ENCODE data around the gene CLEC16A. TPM values are rescaled to one million over a fixed set of nuclear protein-coding genes. Genes with fewer than 3 reads are reported as not detected.

Gene CLEC16A
- total RNA-seq, 1 donor from 2014 or later, result 14.6 TPM

GRCh38 chr16:10949424-10949970, 5.1 kb downstream of the CLEC16A start:
- H3K27ac ChIP-seq (ENCODE audit: low read depth, low read length), result no peak overlapping the region
- H3K9me3 ChIP-seq (ENCODE audit: control insufficient read depth in 3 of 3, low read length in 3 of 3), result no peaks in the 10 kb centered on the region
- H3K36me3 ChIP-seq (ENCODE audit: control insufficient read depth in 3 of 3, insufficient read depth in 3 of 3, low read length in 3 of 3), result no peaks in the 10 kb centered on the region
- no peak overlapping the region for H3K9ac ChIP-seq (ENCODE audit: low read depth in 1 of 3, low read length in 3 of 3)
- no peak overlapping the region for H3K4me3 ChIP-seq (ENCODE audit: low read length in 3 of 3)
- peaks cover 13 to 47% (median 31%) of the 10 kb centered on the region in 3 donors for H3K4me1 ChIP-seq (ENCODE audit: control insufficient read depth in 3 of 3, insufficient read depth in 3 of 3, low read length in 3 of 3)
- H3K27me3 ChIP-seq (ENCODE audit: control insufficient read depth in 3 of 3, insufficient read depth in 3 of 3, low read length in 3 of 3), result no peaks in the 10 kb centered on the region

GRCh38 chr16:10950393-10950792, 6.0 kb downstream of the CLEC16A start:
- no peak overlapping the region for H3K27ac ChIP-seq (ENCODE audit: low read depth, low read length)
- H3K4me1 ChIP-seq (ENCODE audit: control insufficient read depth in 3 of 3, insufficient read depth in 3 of 3, low read length in 3 of 3), result peaks cover 7 to 44% (median 27%) of the 10 kb centered on the region in 3 donors
- no peak overlapping the region for H3K9ac ChIP-seq (ENCODE audit: low read depth in 1 of 3, low read length in 3 of 3)
- H3K9me3 ChIP-seq (ENCODE audit: control insufficient read depth in 3 of 3, low read length in 3 of 3), result no peaks in the 10 kb centered on the region
- H3K36me3 ChIP-seq (ENCODE audit: control insufficient read depth in 3 of 3, insufficient read depth in 3 of 3, low read length in 3 of 3), result no peaks in the 10 kb centered on the region
- H3K4me3 ChIP-seq (ENCODE audit: low read length in 3 of 3), result no peak overlapping the region
- no peaks in the 10 kb centered on the region for H3K27me3 ChIP-seq (ENCODE audit: control insufficient read depth in 3 of 3, insufficient read depth in 3 of 3, low read length in 3 of 3)

GRCh38 chr16:10951026-10951425, 6.7 kb downstream of the CLEC16A start:
- Histone ChIP-seq H3K27ac (ENCODE audit: low read depth, low read length) (no peak overlapping the region), H3K9me3 (ENCODE audit: control insufficient read depth in 3 of 3, low read length in 3 of 3) (no peaks in the 10 kb centered on the region), H3K36me3 (ENCODE audit: control insufficient read depth in 3 of 3, insufficient read depth in 3 of 3, low read length in 3 of 3) (no peaks in the 10 kb centered on the region), H3K27me3 (ENCODE audit: control insufficient read depth in 3 of 3, insufficient read depth in 3 of 3, low read length in 3 of 3) (no peaks in the 10 kb centered on the region), H3K4me3 (ENCODE audit: low read length in 3 of 3) (no peak overlapping the region), H3K4me1 (ENCODE audit: control insufficient read depth in 3 of 3, insufficient read depth in 3 of 3, low read length in 3 of 3) (peaks cover under 1 to 38% (median 21%) of the 10 kb centered on the region in 3 donors), H3K9ac (ENCODE audit: low read depth in 1 of 3, low read length in 3 of 3) (no peak overlapping the region)

GRCh38 chr16:10954903-10955302, 10.5 kb downstream of the CLEC16A start:
- no peak overlapping the region for H3K4me3 ChIP-seq (ENCODE audit: low read length in 3 of 3)
- no peak overlapping the region for H3K27ac ChIP-seq (ENCODE audit: low read depth, low read length)
- no peaks in the 10 kb centered on the region for H3K9me3 ChIP-seq (ENCODE audit: control insufficient read depth in 3 of 3, low read length in 3 of 3)
- no peaks in the 10 kb centered on the region for H3K27me3 ChIP-seq (ENCODE audit: control insufficient read depth in 3 of 3, insufficient read depth in 3 of 3, low read length in 3 of 3)
- H3K9ac ChIP-seq (ENCODE audit: low read depth in 1 of 3, low read length in 3 of 3), result no peak overlapping the region
- peaks cover 0 to 7% (median 2%) of the 10 kb centered on the region in 3 donors for H3K36me3 ChIP-seq (ENCODE audit: control insufficient read depth in 3 of 3, insufficient read depth in 3 of 3, low read length in 3 of 3)
- H3K4me1 ChIP-seq (ENCODE audit: control insufficient read depth in 3 of 3, insufficient read depth in 3 of 3, low read length in 3 of 3), result peaks cover 0 to 33% (median 11%) of the 10 kb centered on the region in 3 donors

- Histone ChIP-seq H3K36me3 (ENCODE audit: control insufficient read depth in 3 of 3, insufficient read depth in 3 of 3, low read length in 3 of 3) (peaks cover 7 to 14% (median 9%) of the 10 kb centered on the region in 3 donors), H3K9me3 (ENCODE audit: control insufficient read depth in 3 of 3, low read length in 3 of 3) (no peaks in the 10 kb centered on the region), H3K27ac (ENCODE audit: low read depth, low read length) (no peak overlapping the region), H3K9ac (ENCODE audit: low read depth in 1 of 3, low read length in 3 of 3) (no peak overlapping the region), H3K27me3 (ENCODE audit: control insufficient read depth in 3 of 3, insufficient read depth in 3 of 3, low read length in 3 of 3) (no peaks in the 10 kb centered on the region), H3K4me1 (ENCODE audit: control insufficient read depth in 3 of 3, insufficient read depth in 3 of 3, low read length in 3 of 3) (peaks cover 5 to 27% (median 24%) of the 10 kb centered on the region in 3 donors), H3K4me3 (ENCODE audit: low read length in 3 of 3) (no peak overlapping the region)
Observed at GRCh38 chr16:10957771-10958482, 13.6 kb downstream of the CLEC16A start.

- H3K27me3 ChIP-seq (ENCODE audit: control insufficient read depth in 3 of 3, insufficient read depth in 3 of 3, low read length in 3 of 3), result no peaks in the 10 kb centered on the region
- peaks cover 6 to 27% (median 24%) of the 10 kb centered on the region in 3 donors for H3K4me1 ChIP-seq (ENCODE audit: control insufficient read depth in 3 of 3, insufficient read depth in 3 of 3, low read length in 3 of 3)
- no peaks in the 10 kb centered on the region for H3K9me3 ChIP-seq (ENCODE audit: control insufficient read depth in 3 of 3, low read length in 3 of 3)
- no peak overlapping the region for H3K27ac ChIP-seq (ENCODE audit: low read depth, low read length)
- H3K36me3 ChIP-seq (ENCODE audit: control insufficient read depth in 3 of 3, insufficient read depth in 3 of 3, low read length in 3 of 3), result peaks cover 13 to 21% (median 16%) of the 10 kb centered on the region in 3 donors
- no peak overlapping the region for H3K9ac ChIP-seq (ENCODE audit: low read depth in 1 of 3, low read length in 3 of 3)
- no peak overlapping the region for H3K4me3 ChIP-seq (ENCODE audit: low read length in 3 of 3)
Observed at GRCh38 chr16:10959161-10959560, 14.8 kb downstream of the CLEC16A start.

GRCh38 chr16:10961231-10961630, 16.9 kb downstream of the CLEC16A start:
- peaks cover 9 to 26% (median 20%) of the 10 kb centered on the region in 3 donors for H3K4me1 ChIP-seq (ENCODE audit: control insufficient read depth in 3 of 3, insufficient read depth in 3 of 3, low read length in 3 of 3)
- H3K36me3 ChIP-seq (ENCODE audit: control insufficient read depth in 3 of 3, insufficient read depth in 3 of 3, low read length in 3 of 3), result peaks cover 13 to 21% (median 16%) of the 10 kb centered on the region in 3 donors
- peak overlapping the region; percentile 60 for H3K27ac ChIP-seq (ENCODE audit: low read depth, low read length)
- H3K9ac ChIP-seq (ENCODE audit: low read depth in 1 of 3, low read length in 3 of 3), result peak overlapping the region; percentile 16 to 57 (median 36)
- no peaks in the 10 kb centered on the region for H3K9me3 ChIP-seq (ENCODE audit: control insufficient read depth in 3 of 3, low read length in 3 of 3)
- no peak overlapping the region for H3K4me3 ChIP-seq (ENCODE audit: low read length in 3 of 3)
- no peaks in the 10 kb centered on the region for H3K27me3 ChIP-seq (ENCODE audit: control insufficient read depth in 3 of 3, insufficient read depth in 3 of 3, low read length in 3 of 3)

- no peaks in the 10 kb centered on the region for H3K27me3 ChIP-seq (ENCODE audit: control insufficient read depth in 3 of 3, insufficient read depth in 3 of 3, low read length in 3 of 3)
- H3K9ac ChIP-seq (ENCODE audit: low read depth in 1 of 3, low read length in 3 of 3), result peak overlapping the region in 1 of 3 donors; percentile 72
- H3K4me3 ChIP-seq (ENCODE audit: low read length in 3 of 3), result peak overlapping the region in 2 of 3 donors; percentile 18 to 35
- H3K27ac ChIP-seq (ENCODE audit: low read depth, low read length), result no peak overlapping the region
- H3K36me3 ChIP-seq (ENCODE audit: control insufficient read depth in 3 of 3, insufficient read depth in 3 of 3, low read length in 3 of 3), result peaks cover 13 to 16% (median 14%) of the 10 kb centered on the region in 3 donors
- H3K9me3 ChIP-seq (ENCODE audit: control insufficient read depth in 3 of 3, low read length in 3 of 3), result no peaks in the 10 kb centered on the region
- peaks cover 9 to 18% (median 17%) of the 10 kb centered on the region in 3 donors for H3K4me1 ChIP-seq (ENCODE audit: control insufficient read depth in 3 of 3, insufficient read depth in 3 of 3, low read length in 3 of 3)
Observed at GRCh38 chr16:10964039-10964890, 19.9 kb downstream of the CLEC16A start.

GRCh38 chr16:10964891-10965326, 20.5 kb downstream of the CLEC16A start:
- H3K9ac ChIP-seq (ENCODE audit: low read depth in 1 of 3, low read length in 3 of 3), result no peak overlapping the region
- peaks cover 16 to 17% (median 16%) of the 10 kb centered on the region in 3 donors for H3K36me3 ChIP-seq (ENCODE audit: control insufficient read depth in 3 of 3, insufficient read depth in 3 of 3, low read length in 3 of 3)
- H3K4me1 ChIP-seq (ENCODE audit: control insufficient read depth in 3 of 3, insufficient read depth in 3 of 3, low read length in 3 of 3), result peaks cover 9 to 19% (median 17%) of the 10 kb centered on the region in 3 donors
- H3K4me3 ChIP-seq (ENCODE audit: low read length in 3 of 3), result no peak overlapping the region
- H3K9me3 ChIP-seq (ENCODE audit: control insufficient read depth in 3 of 3, low read length in 3 of 3), result no peaks in the 10 kb centered on the region
- no peak overlapping the region for H3K27ac ChIP-seq (ENCODE audit: low read depth, low read length)
- no peaks in the 10 kb centered on the region for H3K27me3 ChIP-seq (ENCODE audit: control insufficient read depth in 3 of 3, insufficient read depth in 3 of 3, low read length in 3 of 3)

All from skeletal muscle tissue (tissue), 4 donors.